WTC11 (cell line): ENCODE measurements around the gene MRPL51.

Source experiments
- GTF2I ChIP-seq: fragments of 250-450 bp; sonication (Bioruptor Pico); conservative IDR thresholded peaks from 2 replicates; pipeline ENCODE4 v1.4.0; 2021; ENCODE audit warnings: mild to moderate bottlenecking
- IRF2 ChIP-seq: sonication (generic); formaldehyde crosslinking; IDR thresholded peaks from 2 replicates; pipeline ENCODE4 v1.8.0; 2022; ENCODE audit warnings: low read depth, missing genetic modification reagents, borderline replicate concordance
- JUN ChIP-seq: sonication (generic); formaldehyde crosslinking; IDR thresholded peaks from 2 replicates; pipeline ENCODE4 v1.8.0; 2023; ENCODE audit warnings: mild to moderate bottlenecking, missing genetic modification reagents
- MXD4 ChIP-seq: fragments of 250-450 bp; sonication (Bioruptor Pico); IDR thresholded peaks from 2 replicates; pipeline ENCODE4 v1.8.0; 2021; ENCODE audit warnings: mild to moderate bottlenecking, moderate library complexity, borderline replicate concordance
- TEAD4 ChIP-seq: sonication (generic); formaldehyde crosslinking; IDR thresholded peaks from 2 replicates; pipeline ENCODE4 v1.8.0; 2022; ENCODE audit warnings: mild to moderate bottlenecking, missing genetic modification reagents
- USF2 ChIP-seq: sonication (generic); formaldehyde crosslinking; IDR thresholded peaks from 2 replicates; pipeline ENCODE4 v1.8.1; 2023; ENCODE audit warnings: mild to moderate bottlenecking, missing genetic modification reagents, moderate library complexity
- ZBTB21 ChIP-seq: sonication (generic); formaldehyde crosslinking; IDR thresholded peaks from 2 replicates; pipeline ENCODE4 v1.8.1; 2023; ENCODE audit warnings: mild to moderate bottlenecking, missing genetic modification reagents, borderline replicate concordance
- ZSCAN18 ChIP-seq: fragments of 250-450 bp; sonication (Bioruptor Pico); IDR thresholded peaks from 2 replicates; pipeline ENCODE4 v2.1.2; 2022; ENCODE audit warnings: mild to moderate bottlenecking, moderate library complexity
- TF ChIP-seq, protein P1 (sequence below): sonication (generic); formaldehyde crosslinking; IDR thresholded peaks from 2 replicates; pipeline ENCODE4 v1.8.0; 2022; ENCODE audit warnings: mild to moderate bottlenecking, missing genetic modification reagents
- TF ChIP-seq, protein P2 (sequence below): fragments of 200-600 bp; IDR thresholded peaks from 2 replicates; pipeline ENCODE4 v1.8.0; 2022; ENCODE audit warnings: antibody characterized with exemption
- TF ChIP-seq, protein P3 (sequence below): sonication (generic); formaldehyde crosslinking; IDR thresholded peaks from 2 replicates; pipeline ENCODE4 v1.8.0; 2022; ENCODE audit warnings: mild to moderate bottlenecking, missing genetic modification reagents
- TF ChIP-seq, protein P4 (sequence below): sonication (generic); formaldehyde crosslinking; IDR thresholded peaks from 2 replicates; pipeline ENCODE4 v1.8.1; 2022; ENCODE audit warnings: mild to moderate bottlenecking, moderate library complexity, missing genetic modification reagents

DNA sequence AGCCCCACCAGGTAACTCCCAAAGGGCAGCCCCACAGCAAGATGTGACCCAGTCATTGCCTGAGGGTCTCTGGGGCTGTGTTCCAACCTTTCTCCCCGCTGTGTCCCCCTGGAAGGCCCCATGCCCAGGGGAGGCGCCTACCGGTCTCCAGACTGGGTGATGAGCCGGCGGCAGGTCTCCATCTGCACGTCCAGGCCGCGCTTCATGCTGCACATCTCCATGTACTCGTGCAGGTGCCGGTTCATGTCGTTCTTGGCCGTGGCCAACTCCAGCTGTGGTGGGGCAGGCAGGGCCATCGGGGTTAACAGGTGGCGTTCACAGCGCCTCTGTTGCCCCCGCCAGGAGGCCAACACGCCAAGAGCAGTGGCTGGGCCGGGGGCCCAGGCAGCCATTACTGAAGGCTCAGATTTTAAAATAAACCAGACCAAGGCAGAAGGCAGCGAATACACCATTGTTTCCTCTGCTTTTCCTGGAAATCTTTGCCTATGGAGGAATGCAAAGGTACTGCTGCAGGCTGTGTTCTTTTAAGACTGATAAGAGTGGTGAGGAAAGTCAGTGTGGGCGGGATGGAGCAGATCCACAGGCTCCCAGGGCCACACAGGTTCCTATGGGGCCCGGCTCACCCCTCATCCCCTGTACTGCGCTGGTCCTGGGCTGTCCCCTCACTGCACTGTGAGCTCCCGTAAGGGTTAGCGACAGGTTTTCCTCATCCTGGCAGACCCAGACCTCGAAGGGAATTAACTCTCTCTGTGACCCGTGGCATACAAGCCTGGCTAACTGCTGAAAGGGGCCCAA lies 48.5 kb upstream of the MRPL51 start:
- TF ChIP-seq ZSCAN18 (CRISPR knock-in tag) (no peak), IRF2 (CRISPR knock-in tag) (no peak), GTF2I (no peak), JUN (CRISPR knock-in tag) (no peak), TEAD4 (CRISPR knock-in tag) (no peak), ZBTB21 (CRISPR knock-in tag) (no peak), USF2 (no peak), MXD4 (no peak)
- TF ChIP-seq, protein P1, sequence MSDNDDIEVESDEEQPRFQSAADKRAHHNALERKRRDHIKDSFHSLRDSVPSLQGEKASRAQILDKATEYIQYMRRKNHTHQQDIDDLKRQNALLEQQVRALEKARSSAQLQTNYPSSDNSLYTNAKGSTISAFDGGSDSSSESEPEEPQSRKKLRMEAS, result no peak
- TF ChIP-seq, protein P2, sequence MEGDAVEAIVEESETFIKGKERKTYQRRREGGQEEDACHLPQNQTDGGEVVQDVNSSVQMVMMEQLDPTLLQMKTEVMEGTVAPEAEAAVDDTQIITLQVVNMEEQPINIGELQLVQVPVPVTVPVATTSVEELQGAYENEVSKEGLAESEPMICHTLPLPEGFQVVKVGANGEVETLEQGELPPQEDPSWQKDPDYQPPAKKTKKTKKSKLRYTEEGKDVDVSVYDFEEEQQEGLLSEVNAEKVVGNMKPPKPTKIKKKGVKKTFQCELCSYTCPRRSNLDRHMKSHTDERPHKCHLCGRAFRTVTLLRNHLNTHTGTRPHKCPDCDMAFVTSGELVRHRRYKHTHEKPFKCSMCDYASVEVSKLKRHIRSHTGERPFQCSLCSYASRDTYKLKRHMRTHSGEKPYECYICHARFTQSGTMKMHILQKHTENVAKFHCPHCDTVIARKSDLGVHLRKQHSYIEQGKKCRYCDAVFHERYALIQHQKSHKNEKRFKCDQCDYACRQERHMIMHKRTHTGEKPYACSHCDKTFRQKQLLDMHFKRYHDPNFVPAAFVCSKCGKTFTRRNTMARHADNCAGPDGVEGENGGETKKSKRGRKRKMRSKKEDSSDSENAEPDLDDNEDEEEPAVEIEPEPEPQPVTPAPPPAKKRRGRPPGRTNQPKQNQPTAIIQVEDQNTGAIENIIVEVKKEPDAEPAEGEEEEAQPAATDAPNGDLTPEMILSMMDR, result no peak
- TF ChIP-seq, protein P3, sequence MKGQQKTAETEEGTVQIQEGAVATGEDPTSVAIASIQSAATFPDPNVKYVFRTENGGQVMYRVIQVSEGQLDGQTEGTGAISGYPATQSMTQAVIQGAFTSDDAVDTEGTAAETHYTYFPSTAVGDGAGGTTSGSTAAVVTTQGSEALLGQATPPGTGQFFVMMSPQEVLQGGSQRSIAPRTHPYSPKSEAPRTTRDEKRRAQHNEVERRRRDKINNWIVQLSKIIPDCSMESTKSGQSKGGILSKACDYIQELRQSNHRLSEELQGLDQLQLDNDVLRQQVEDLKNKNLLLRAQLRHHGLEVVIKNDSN (CRISPR knock-in tag), result no peak
- TF ChIP-seq, protein P4, sequence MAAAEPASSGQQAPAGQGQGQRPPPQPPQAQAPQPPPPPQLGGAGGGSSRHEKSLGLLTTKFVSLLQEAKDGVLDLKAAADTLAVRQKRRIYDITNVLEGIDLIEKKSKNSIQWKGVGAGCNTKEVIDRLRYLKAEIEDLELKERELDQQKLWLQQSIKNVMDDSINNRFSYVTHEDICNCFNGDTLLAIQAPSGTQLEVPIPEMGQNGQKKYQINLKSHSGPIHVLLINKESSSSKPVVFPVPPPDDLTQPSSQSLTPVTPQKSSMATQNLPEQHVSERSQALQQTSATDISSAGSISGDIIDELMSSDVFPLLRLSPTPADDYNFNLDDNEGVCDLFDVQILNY, result no peak
